Prostate gland (tissue), 2 donors: Measurements from ENCODE around the gene BAHD1. TPM values are rescaled to one million over a fixed set of nuclear protein-coding genes. Genes with fewer than 3 reads are reported as not detected.
"Not testable (repeated sequence)": the region's sequence is repeated elsewhere in the genome, so short reads cannot be mapped to it uniquely, and the experiment has no call there.

ENCODE experiments used
- DNase-seq: peaks from one replicate; pipeline ENCODE4 v3.0.0-alpha.2; 2019; ENCODE audit warnings: low spot score
- H3K27ac ChIP-seq, 2 donors: fragments of 200-600 bp; sonication (generic); 2 replicates each; pipeline ENCODE4 v1.5.1; 2017 to 2019
- H3K27me3 ChIP-seq: fragments of 200-600 bp; sonication (generic); replicated peaks from 2 replicates; pipeline ENCODE4 v1.5.1; 2019; ENCODE audit not compliant: insufficient read depth
- H3K36me3 ChIP-seq, 2 donors: fragments of 200-600 bp; sonication (generic); 1 replicate in 1 of 2; 2 replicates in 1 of 2; pipeline versions ENCODE4 v1.5.1 to v1.8.1; 2017 to 2019
- H3K4me1 ChIP-seq: fragments of 200-600 bp; sonication (generic); replicated peaks from 2 replicates; pipeline ENCODE4 v1.5.1; 2019
- H3K4me3 ChIP-seq, 2 donors: fragments of 200-600 bp; sonication (generic); 2 replicates each; pipeline ENCODE4 v1.5.1; 2017 to 2019
- H3K9me3 ChIP-seq: fragments of 200-600 bp; sonication (generic); 2 replicates; pipeline ENCODE4 v1.5.1; 2017
- POLR2A ChIP-seq: fragments of 450-650 bp; IDR thresholded peaks from one replicate; pipeline ENCODE4 v1.6.1; 2016; ENCODE audit warnings: antibody characterized with exemption, mild to moderate bottlenecking
- POLR2AphosphoS5 ChIP-seq: sonication (generic); formaldehyde crosslinking; IDR thresholded peaks from one replicate; pipeline ENCODE4 v1.6.1; 2017; ENCODE audit warnings: antibody characterized with exemption
- WGBS: methylation state at CpG from one replicate; pipeline ENCODE4 v1.1.5; 2018; 5-methylcytosine and 5-hydroxymethylcytosine counted together
- intact Hi-C: fragments of 100-400 bp; cut with DNase I; formaldehyde crosslinking; loops from one replicate; pipeline ENCODE4 v1.14.2; 2022
- total RNA-seq, 2 donors: library from RNA; depleted of rRNA; stranded (reverse); fragments of >200 nt; gene quantifications; one replicate each; pipeline ENCODE4 v1.1.0, GENCODE V29; 2016
- TF ChIP-seq, protein P1 (sequence below), 4 experiments: fragments of 200-600 bp in 2 of 4; fragments of 450-650 bp in 2 of 4; sonication (generic) in 2 of 4; IDR thresholded peaks; 1 replicate in 3 of 4; 2 replicates in 1 of 4; pipeline ENCODE4 v1.5.1; 2016 to 2019; ENCODE audit warnings: antibody characterized with exemption in 4 of 4, mild to moderate bottlenecking in 2 of 4, moderate library complexity in 2 of 4

Gene BAHD1
- total RNA-seq, 2 donors from 2014 or later: 17.0 to 39.4 TPM

GRCh38 chr15:40449275-40449674 lies 8.5 kb downstream of the BAHD1 start:
- intact Hi-C loops: no loop called here
- no peaks in the 10 kb centered on the region for H3K9me3 ChIP-seq
- H3K4me3 ChIP-seq: no peak overlapping the region
- H3K4me1 ChIP-seq: peaks cover 7% of the 10 kb centered on the region
- DNase-seq: no peak
- H3K36me3 ChIP-seq: no peaks in the 10 kb centered on the region
- H3K27me3 ChIP-seq: no peaks in the 10 kb centered on the region
- no peak overlapping the region for H3K27ac ChIP-seq
- TF ChIP-seq POLR2AphosphoS5 (no peak), POLR2A (no peak)
- TF ChIP-seq, protein P1, sequence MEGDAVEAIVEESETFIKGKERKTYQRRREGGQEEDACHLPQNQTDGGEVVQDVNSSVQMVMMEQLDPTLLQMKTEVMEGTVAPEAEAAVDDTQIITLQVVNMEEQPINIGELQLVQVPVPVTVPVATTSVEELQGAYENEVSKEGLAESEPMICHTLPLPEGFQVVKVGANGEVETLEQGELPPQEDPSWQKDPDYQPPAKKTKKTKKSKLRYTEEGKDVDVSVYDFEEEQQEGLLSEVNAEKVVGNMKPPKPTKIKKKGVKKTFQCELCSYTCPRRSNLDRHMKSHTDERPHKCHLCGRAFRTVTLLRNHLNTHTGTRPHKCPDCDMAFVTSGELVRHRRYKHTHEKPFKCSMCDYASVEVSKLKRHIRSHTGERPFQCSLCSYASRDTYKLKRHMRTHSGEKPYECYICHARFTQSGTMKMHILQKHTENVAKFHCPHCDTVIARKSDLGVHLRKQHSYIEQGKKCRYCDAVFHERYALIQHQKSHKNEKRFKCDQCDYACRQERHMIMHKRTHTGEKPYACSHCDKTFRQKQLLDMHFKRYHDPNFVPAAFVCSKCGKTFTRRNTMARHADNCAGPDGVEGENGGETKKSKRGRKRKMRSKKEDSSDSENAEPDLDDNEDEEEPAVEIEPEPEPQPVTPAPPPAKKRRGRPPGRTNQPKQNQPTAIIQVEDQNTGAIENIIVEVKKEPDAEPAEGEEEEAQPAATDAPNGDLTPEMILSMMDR (IDR thresholded peaks at IDR 0.05): no peak

- TF ChIP-seq, protein P1 (IDR thresholded peaks at IDR 0.05): no peak
- TF ChIP-seq POLR2A (no peak), POLR2AphosphoS5 (no peak)
- intact Hi-C loops: no loop called here
- H3K27ac ChIP-seq: no peak overlapping the region
- H3K27me3 ChIP-seq: no peaks in the 10 kb centered on the region
- DNase-seq: no peak
- H3K4me3 ChIP-seq: no peak overlapping the region
- H3K9me3 ChIP-seq: no peaks in the 10 kb centered on the region
- H3K36me3 ChIP-seq: no peaks in the 10 kb centered on the region
- 68% methylated on average over 2 of the region's 2 CpGs for WGBS
- peaks cover 7% of the 10 kb centered on the region for H3K4me1 ChIP-seq
Observed at GRCh38 chr15:40450047-40450446, 9.3 kb downstream of the BAHD1 start.

DNA sequence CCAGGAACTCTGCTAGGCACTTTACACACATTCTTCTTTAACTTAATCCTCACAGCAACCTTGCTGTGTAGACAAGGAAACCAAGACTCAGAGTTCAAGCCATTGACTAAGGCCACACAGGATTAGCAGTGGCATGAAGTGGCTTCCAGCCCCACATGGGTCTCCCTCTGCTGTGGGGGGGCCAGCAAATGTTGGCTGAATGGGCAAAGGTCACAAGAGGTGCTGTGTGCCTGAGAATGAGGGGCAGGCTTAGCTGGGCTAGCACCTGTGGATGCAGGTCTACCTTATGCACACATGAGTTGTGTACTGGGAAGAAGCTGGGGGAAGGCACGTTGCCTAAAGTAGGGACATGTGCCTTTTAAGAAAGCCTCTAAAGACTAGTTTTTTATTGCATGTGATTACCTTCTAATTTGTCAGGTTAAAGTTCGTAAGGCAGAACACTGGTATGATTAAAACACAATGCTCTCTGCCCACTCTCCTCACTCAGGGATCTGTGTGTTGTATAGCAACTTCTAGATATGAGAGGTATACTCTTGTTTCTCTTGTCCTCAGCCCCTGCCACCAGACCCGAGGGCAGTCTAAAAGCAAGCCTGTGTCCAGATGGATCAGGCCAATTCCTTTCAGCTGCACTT lies 10.9 kb downstream of the BAHD1 start:
- H3K36me3 ChIP-seq: no peaks in the 10 kb centered on the region
- 88% methylated on average over 3 of the region's 3 CpGs for WGBS
- intact Hi-C loops: no loop called here
- H3K9me3 ChIP-seq: no peaks in the 10 kb centered on the region
- no peaks in the 10 kb centered on the region for H3K4me1 ChIP-seq
- no peak overlapping the region for H3K4me3 ChIP-seq
- DNase-seq: no peak
- H3K27me3 ChIP-seq: no peaks in the 10 kb centered on the region
- H3K27ac ChIP-seq: no peak overlapping the region
- TF ChIP-seq POLR2AphosphoS5 (no peak), POLR2A (no peak)
- TF ChIP-seq, protein P1 (IDR thresholded peaks at IDR 0.05): no peak

GRCh38 chr15:40452296-40453090 lies 11.7 kb downstream of the BAHD1 start:
- Histone ChIP-seq H3K27me3 (no peaks in the 10 kb centered on the region), H3K27ac (no peak overlapping the region), H3K36me3 (no peaks in the 10 kb centered on the region), H3K9me3 (no peaks in the 10 kb centered on the region), H3K4me3 (no peak overlapping the region), H3K4me1 (no peaks in the 10 kb centered on the region)
- WGBS: 86% methylated on average over 11 of the region's 11 CpGs
- intact Hi-C loops: no loop called here
- TF ChIP-seq POLR2AphosphoS5: no peak
- TF ChIP-seq POLR2A: no peak
- TF ChIP-seq, protein P1 (IDR thresholded peaks at IDR 0.05): no peak
- no peak for DNase-seq

DNA sequence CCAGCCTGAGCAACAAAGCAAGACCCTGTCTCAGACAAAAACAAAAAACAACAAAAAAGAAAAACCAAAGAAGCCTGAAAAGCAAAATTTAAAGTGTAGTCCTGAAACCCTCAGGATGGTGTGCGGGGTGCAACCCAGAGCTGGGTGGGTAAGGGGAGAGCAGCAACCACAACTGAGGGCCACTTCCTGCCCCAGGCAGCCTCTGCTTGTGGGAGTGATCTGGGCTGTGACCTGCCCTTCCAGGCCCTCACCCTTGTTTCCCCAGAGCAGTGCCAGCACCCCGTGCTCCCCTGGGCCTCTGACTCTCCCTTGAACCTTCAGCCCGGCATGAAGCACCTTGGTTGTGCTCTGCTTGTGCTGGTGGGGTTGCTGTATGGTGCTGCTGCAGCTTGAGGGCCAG lies 13.2 kb downstream of the BAHD1 start:
- H3K27ac ChIP-seq, H3K4me3 ChIP-seq, DNase-seq, intact Hi-C loops, H3K27me3 ChIP-seq, H3K9me3 ChIP-seq, H3K36me3 ChIP-seq, H3K4me1 ChIP-seq: not testable (repeated sequence)
- 85% methylated on average over 3 of the region's 3 CpGs for WGBS
